A549 (cell line): ENCODE measurements around the gene TMTC2. TPM values are rescaled to one million over a fixed set of nuclear protein-coding genes. Genes with fewer than 3 reads are reported as not detected.

ENCODE experiments used
- ATAC-seq, 2 experiments: fragments of 200-7000 bp in 1 of 2; fragments of >200 bp in 1 of 2; cut with Nextera tagmentation in 1 of 2; cut with Tn5 transposase in 1 of 2; 3 replicates each; pipeline versions ENCODE4 v1.8.0 to v1.9.1; 2018 to 2020; ENCODE audit warnings: mild to moderate bottlenecking in 1 of 2, moderate library complexity in 1 of 2
- CTCF ChIA-PET: fragments of 300-600 bp; sonication (Branson Sonifier 250); formaldehyde crosslinking; extraction: SDS; loops from one replicate; lab custom pipeline; 2021; ENCODE audit warnings: antibody characterized with exemption, inconsistent platforms; lab: Yijun Ruan, JAX
- POLR2A ChIA-PET: fragments of 350-600 bp; formaldehyde crosslinking; extraction: SDS; loops from one replicate; lab custom pipeline; 2021; ENCODE audit warnings: antibody characterized with exemption, inconsistent platforms; lab: Yijun Ruan, JAX
- DNase-seq, 2 experiments: peaks; one replicate each; pipeline versions ENCODE4 v3.0.0 to v3.0.0-alpha.2; 2011 to 2016; ENCODE audit warnings: low read depth in 1 of 2, low spot score in 1 of 2
- FAIRE-seq: peaks from 2 replicates; lab custom pipeline; 2011; peaks lifted over from hg19 to GRCh38; lab: Jason Lieb, UNC
- H3K27ac ChIP-seq, 2 experiments: fragments of >200 bp; sonication (Bioruptor Twin); formaldehyde crosslinking; 3 replicates each; pipeline ENCODE4 v1.5.1; 2016 to 2017
- H3K4me1 ChIP-seq: fragments of >200 bp; sonication (Bioruptor Twin); formaldehyde crosslinking; 3 replicates; pipeline ENCODE4 v1.6.1; 2016
- H3K4me2 ChIP-seq: fragments of >200 bp; sonication (Bioruptor Twin); formaldehyde crosslinking; 3 replicates; pipeline ENCODE4 v1.6.1; 2016
- H3K4me3 ChIP-seq: fragments of >200 bp; sonication (Bioruptor Twin); formaldehyde crosslinking; 3 replicates; pipeline ENCODE4 v1.5.1; 2016
- H3K9me3 ChIP-seq: fragments of >200 bp; sonication (Bioruptor Twin); formaldehyde crosslinking; 3 replicates; pipeline ENCODE4 v1.6.1; 2016
- EHMT2 ChIP-seq: fragments of 200-600 bp; sonication (generic); IDR thresholded peaks from 2 replicates; pipeline ENCODE4 v1.6.1; 2016; ENCODE audit warnings: antibody characterized with exemption, low read depth, mild to moderate bottlenecking, moderate library complexity
- EP300 ChIP-seq, 2 experiments: fragments of >200 bp; sonication (Bioruptor Twin); formaldehyde crosslinking; IDR thresholded peaks; 2 replicates in 1 of 2; 3 replicates in 1 of 2; pipeline ENCODE4 v1.6.1; 2016 to 2017
- ESRRA ChIP-seq: fragments of 150-350 bp; IDR thresholded peaks from 2 replicates; pipeline ENCODE4 v1.6.1; 2014; ENCODE audit warnings: mild to moderate bottlenecking, low read length, borderline replicate concordance
- GATA3 ChIP-seq: IDR thresholded peaks from 2 replicates; pipeline ENCODE4 v1.6.1; 2012; ENCODE audit warnings: borderline replicate concordance
- HOXB13 ChIP-seq: fragments of 250-450 bp; sonication (Bioruptor Pico); IDR thresholded peaks from 2 replicates; pipeline ENCODE4 v1.5.0; 2020; ENCODE audit warnings: low read depth, mild to moderate bottlenecking, moderate library complexity
- JUN ChIP-seq, 2 experiments: fragments of >200 bp; sonication (Bioruptor Twin); formaldehyde crosslinking; IDR thresholded peaks; 2 replicates in 1 of 2; 3 replicates in 1 of 2; pipeline ENCODE4 v1.6.1; 2016 to 2017
- JUNB ChIP-seq: fragments of >200 bp; sonication (Bioruptor Twin); formaldehyde crosslinking; IDR thresholded peaks from 2 replicates; pipeline ENCODE4 v1.6.1; 2016
- KDM1A ChIP-seq: fragments of 200-600 bp; sonication (generic); IDR thresholded peaks from 2 replicates; pipeline ENCODE4 v1.6.1; 2016; ENCODE audit warnings: low read depth, mild to moderate bottlenecking
- KDM5A ChIP-seq: fragments of 200-600 bp; sonication (generic); IDR thresholded peaks from 2 replicates; pipeline ENCODE4 v1.6.1; 2016; ENCODE audit warnings: antibody characterized with exemption, mild to moderate bottlenecking
- MYC ChIP-seq: IDR thresholded peaks from 2 replicates; pipeline ENCODE4 v1.6.1; 2012; ENCODE audit warnings: mild to moderate bottlenecking, inconsistent platforms, low read length, improper control_type of control experiment, borderline replicate concordance
- NFE2L2 ChIP-seq: fragments of 150-350 bp; conservative IDR thresholded peaks from 2 replicates; pipeline ENCODE4 v1.6.1; 2014; ENCODE audit warnings: low read length
- PHF8 ChIP-seq: fragments of 200-600 bp; sonication (generic); IDR thresholded peaks from 2 replicates; pipeline ENCODE4 v1.6.1; 2016; ENCODE audit warnings: low read depth, mild to moderate bottlenecking, antibody characterized with exemption, moderate library complexity, borderline replicate concordance
- POLR2A ChIP-seq: IDR thresholded peaks from 2 replicates; pipeline ENCODE4 v1.6.1; 2012; ENCODE audit warnings: mild to moderate bottlenecking, low read length
- POLR2AphosphoS2 ChIP-seq: conservative IDR thresholded peaks from 2 replicates; pipeline ENCODE4 v1.6.1; 2012; ENCODE audit warnings: low read length, improper control_type of control experiment, inconsistent platforms
- RAD21 ChIP-seq, 2 experiments: fragments of >200 bp in 1 of 2; sonication (Bioruptor Twin) in 1 of 2; formaldehyde crosslinking in 1 of 2; IDR thresholded peaks in 1 of 2; conservative IDR thresholded peaks in 1 of 2; 2 replicates in 1 of 2; 3 replicates in 1 of 2; pipeline ENCODE4 v1.6.1; 2012 to 2018; ENCODE audit warnings: inconsistent platforms in 1 of 2
- ZC3H11A ChIP-seq: fragments of 450-650 bp; IDR thresholded peaks from 2 replicates; pipeline ENCODE4 v1.6.1; 2014; ENCODE audit warnings: antibody characterized with exemption, mild to moderate bottlenecking
- ZNF302 ChIP-seq: fragments of 250-450 bp; sonication (Bioruptor Pico); IDR thresholded peaks from 2 replicates; pipeline ENCODE4 v1.9.0; 2021; ENCODE audit warnings: inconsistent platforms, mild to moderate bottlenecking, moderate library complexity
- ZSCAN20 ChIP-seq: fragments of 250-450 bp; sonication (Bioruptor Pico); IDR thresholded peaks from 2 replicates; pipeline ENCODE4 v1.8.0; 2022; ENCODE audit warnings: mild to moderate bottlenecking, moderate library complexity
- WGBS: methylation state at CpG from one replicate; pipeline ENCODE4 v1.1.6; 2017; ENCODE audit errors: missing lambda C conversion rate; 5-methylcytosine and 5-hydroxymethylcytosine counted together
- polyA minus RNA-seq: library from RNA; depleted of rRNA, polyadenylated mRNA; stranded (reverse); fragments of >200 nt; gene quantifications from 2 replicates; pipeline ENCODE4 v1.2.3, GENCODE V29; 2011; rRNA and poly(A)+ RNA removed
- polyA plus RNA-seq, 4 experiments: library from polyadenylated mRNA; depleted of rRNA in 3 of 4; stranded (reverse); fragments of >200 nt; fragmentation: RNase III in 1 of 4; extraction: RNeasy Plus Mini Kit Qiagen cat#74134 plus additional on column Dnase treatment in 1 of 4; gene quantifications; 2 replicates in 3 of 4; 3 replicates in 1 of 4; pipeline ENCODE4 v1.2.3, GENCODE V29; 2011 to 2017
- TF ChIP-seq, protein P1 (sequence below): fragments of >200 bp; sonication (Bioruptor Twin); formaldehyde crosslinking; IDR thresholded peaks from 3 replicates; pipeline ENCODE4 v1.5.1; 2016
- TF ChIP-seq, protein P2 (sequence below): fragments of >200 bp; sonication (Bioruptor Twin); formaldehyde crosslinking; IDR thresholded peaks from 3 replicates; pipeline ENCODE4 v1.6.1; 2016
- TF ChIP-seq, protein P3 (sequence below): IDR thresholded peaks from 2 replicates; pipeline ENCODE4 v1.6.1; 2012
- TF ChIP-seq, protein P4 (sequence below): fragments of 150-350 bp; IDR thresholded peaks from 2 replicates; pipeline ENCODE4 v1.6.1; 2014; ENCODE audit warnings: low read depth, mild to moderate bottlenecking, low read length
- TF ChIP-seq, protein P5 (sequence below): fragments of 450-650 bp; IDR thresholded peaks from 2 replicates; pipeline ENCODE4 v1.6.1; 2014; ENCODE audit warnings: antibody characterized with exemption

TMTC2 gene
- polyA plus RNA-seq (2011; rRNA removed) (5.3 and 6.7 TPM in 2 replicates), polyA plus RNA-seq (2017; fragmentation: RNase III; extraction: RNeasy Plus Mini Kit Qiagen cat#74134 plus additional on column Dnase treatment) (1.4 to 1.8 TPM (median 1.8 TPM) in 3 replicates), polyA minus RNA-seq (9.3 and 13.3 TPM in 2 replicates)
- 0.69 and 0.70 TPM in 2 replicates for polyA plus RNA-seq (2012; cell fraction: cytosol; rRNA removed)
- polyA plus RNA-seq (2012; cell fraction: nucleus; rRNA removed): 1.2 and 1.8 TPM in 2 replicates

DNA sequence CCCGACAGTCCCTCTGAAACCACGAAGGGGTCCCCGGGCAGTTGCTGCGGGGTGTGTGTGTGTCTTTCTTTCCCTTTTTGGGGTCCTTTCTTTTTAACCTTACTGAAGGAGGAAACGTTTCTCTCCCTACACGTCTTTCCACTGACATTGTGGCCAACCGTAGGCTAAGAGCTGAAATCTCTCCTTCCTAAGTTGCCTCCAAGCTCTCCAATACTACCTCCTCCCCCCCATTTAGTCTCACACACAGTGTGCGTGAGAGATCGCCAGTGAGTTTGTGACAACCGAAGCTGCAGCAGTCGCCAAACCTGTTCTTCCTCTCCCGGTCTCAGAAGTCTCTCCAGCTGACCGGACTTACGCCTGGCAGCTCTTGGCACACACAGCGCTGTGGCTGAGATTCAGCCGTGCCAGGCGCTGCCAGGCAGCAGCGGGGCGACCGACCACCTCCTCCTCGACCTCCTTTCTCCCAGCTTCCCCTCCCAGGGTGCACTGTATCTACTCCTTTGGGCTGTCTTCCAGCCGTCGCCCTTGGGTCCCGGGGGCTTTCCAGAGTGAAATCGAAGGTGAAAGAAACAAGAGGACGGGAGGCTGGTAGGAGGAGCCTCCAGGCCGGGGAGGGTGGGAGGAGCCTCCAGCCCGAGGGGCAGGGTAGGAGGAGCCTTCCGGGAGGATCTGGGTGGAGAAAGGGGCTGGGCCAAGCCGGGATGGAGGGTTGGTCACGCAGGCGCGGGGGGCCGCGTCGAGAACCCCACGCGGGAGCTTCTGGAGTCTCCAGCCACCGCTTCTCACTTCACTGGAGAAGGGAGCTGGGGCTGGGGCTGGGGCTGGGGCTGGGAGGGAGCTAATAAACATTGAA lies at the start of gene TMTC2:
Gene TMTC2, plus strand, starts transcription at position 739 of the 853 bp plus-strand sequence.
- Histone ChIP-seq H3K9me3 (no peaks in the 10 kb centered on the region), H3K4me1 (peaks cover 24% of the 10 kb centered on the region), H3K27ac (peak within 1 kb of the TSS; percentile 73 to 92), H3K4me2 (peak within 1 kb of the TSS; percentile 85)
- under 1% methylated on average over 21 of the region's 39 CpGs for WGBS
- CTCF ChIA-PET: interaction anchor here (0.5 to 3.7 kb wide), 76 partner anchors 9 to 1821 kb away, joined by 3 to 27 read pairs (median 4); partner anchors contain the start of genes CCDC59 and METTL25
- TF ChIP-seq, protein P1, sequence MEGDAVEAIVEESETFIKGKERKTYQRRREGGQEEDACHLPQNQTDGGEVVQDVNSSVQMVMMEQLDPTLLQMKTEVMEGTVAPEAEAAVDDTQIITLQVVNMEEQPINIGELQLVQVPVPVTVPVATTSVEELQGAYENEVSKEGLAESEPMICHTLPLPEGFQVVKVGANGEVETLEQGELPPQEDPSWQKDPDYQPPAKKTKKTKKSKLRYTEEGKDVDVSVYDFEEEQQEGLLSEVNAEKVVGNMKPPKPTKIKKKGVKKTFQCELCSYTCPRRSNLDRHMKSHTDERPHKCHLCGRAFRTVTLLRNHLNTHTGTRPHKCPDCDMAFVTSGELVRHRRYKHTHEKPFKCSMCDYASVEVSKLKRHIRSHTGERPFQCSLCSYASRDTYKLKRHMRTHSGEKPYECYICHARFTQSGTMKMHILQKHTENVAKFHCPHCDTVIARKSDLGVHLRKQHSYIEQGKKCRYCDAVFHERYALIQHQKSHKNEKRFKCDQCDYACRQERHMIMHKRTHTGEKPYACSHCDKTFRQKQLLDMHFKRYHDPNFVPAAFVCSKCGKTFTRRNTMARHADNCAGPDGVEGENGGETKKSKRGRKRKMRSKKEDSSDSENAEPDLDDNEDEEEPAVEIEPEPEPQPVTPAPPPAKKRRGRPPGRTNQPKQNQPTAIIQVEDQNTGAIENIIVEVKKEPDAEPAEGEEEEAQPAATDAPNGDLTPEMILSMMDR: no peak
- TF ChIP-seq EP300 (IDR thresholded peaks at IDR 0.05) (no peak), GATA3 (0 out of 2 replicates have a peak, but pooled peaks have one; percentile 25), ZNF302 (CRISPR knock-in tag) (no peak), POLR2A (peak; percentile 37), PHF8 (peak; percentile 38; the same call in 1 of the 2 replicates), JUN (IDR thresholded peaks at IDR 0.05) (peak in 1 of 2 experiments; percentile 67; a peak in 3 of 5 replicates)
- TF ChIP-seq, protein P2, sequence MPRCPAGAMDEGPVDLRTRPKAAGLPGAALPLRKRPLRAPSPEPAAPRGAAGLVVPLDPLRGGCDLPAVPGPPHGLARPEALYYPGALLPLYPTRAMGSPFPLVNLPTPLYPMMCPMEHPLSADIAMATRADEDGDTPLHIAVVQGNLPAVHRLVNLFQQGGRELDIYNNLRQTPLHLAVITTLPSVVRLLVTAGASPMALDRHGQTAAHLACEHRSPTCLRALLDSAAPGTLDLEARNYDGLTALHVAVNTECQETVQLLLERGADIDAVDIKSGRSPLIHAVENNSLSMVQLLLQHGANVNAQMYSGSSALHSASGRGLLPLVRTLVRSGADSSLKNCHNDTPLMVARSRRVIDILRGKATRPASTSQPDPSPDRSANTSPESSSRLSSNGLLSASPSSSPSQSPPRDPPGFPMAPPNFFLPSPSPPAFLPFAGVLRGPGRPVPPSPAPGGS: 0 out of 3 replicates have a peak, but pooled peaks have one; percentile 62
- TF ChIP-seq, protein P3, sequence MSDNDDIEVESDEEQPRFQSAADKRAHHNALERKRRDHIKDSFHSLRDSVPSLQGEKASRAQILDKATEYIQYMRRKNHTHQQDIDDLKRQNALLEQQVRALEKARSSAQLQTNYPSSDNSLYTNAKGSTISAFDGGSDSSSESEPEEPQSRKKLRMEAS: peak; percentile 54; the same call in 1 of the 2 replicates
- TF ChIP-seq, all 56 proteins: peak for 6
- ATAC-seq (peak; percentile 89 to 96), FAIRE-seq (no peak), DNase-seq (peak; percentile 89 to 96)
- H3K4me3 ChIP-seq: peak within 1 kb of the TSS; percentile 85
- POLR2A ChIA-PET: interaction anchor here (0.6 to 1.7 kb wide), 3 partner anchors 146 to 1710 kb away, joined by 3 to 7 read pairs (median 4); partner anchors contain the start of genes CCDC59 and METTL25

DNA sequence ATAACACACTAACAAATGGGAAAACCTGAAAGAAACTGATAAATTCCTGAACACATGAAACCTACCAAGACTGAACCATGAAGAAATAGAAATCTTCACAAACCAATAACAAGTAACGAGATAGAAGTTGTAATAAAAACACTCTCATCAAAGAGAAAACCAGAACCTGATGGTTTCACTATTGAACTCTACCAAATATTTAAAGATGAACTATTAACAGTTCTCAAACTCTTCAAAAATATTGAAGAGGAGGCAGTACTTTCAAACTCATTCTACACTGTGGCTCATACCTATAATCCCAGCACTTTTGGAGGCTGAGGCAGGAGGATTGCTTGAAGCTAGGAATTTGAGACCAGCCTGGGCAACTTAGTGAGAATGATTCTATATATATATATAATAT lies 48.4 kb upstream of the TMTC2 start:
- WGBS: 83% methylated on average over 1 of the region's 1 CpG
- no peak overlapping the region for H3K27ac ChIP-seq
- ATAC-seq (no peak), DNase-seq (no peak), FAIRE-seq (no peak)
- ChIA-PET POLR2A (no interaction called here), CTCF (no interaction called here)
- H3K4me3 ChIP-seq: no peak overlapping the region
- TF ChIP-seq MYC: no peak
- TF ChIP-seq, protein P4, sequence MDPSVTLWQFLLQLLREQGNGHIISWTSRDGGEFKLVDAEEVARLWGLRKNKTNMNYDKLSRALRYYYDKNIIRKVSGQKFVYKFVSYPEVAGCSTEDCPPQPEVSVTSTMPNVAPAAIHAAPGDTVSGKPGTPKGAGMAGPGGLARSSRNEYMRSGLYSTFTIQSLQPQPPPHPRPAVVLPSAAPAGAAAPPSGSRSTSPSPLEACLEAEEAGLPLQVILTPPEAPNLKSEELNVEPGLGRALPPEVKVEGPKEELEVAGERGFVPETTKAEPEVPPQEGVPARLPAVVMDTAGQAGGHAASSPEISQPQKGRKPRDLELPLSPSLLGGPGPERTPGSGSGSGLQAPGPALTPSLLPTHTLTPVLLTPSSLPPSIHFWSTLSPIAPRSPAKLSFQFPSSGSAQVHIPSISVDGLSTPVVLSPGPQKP: no peak
- TF ChIP-seq KDM5A: no peak
- no peak for TF ChIP-seq KDM1A
- TF ChIP-seq POLR2AphosphoS2: no peak
- TF ChIP-seq, protein P5, sequence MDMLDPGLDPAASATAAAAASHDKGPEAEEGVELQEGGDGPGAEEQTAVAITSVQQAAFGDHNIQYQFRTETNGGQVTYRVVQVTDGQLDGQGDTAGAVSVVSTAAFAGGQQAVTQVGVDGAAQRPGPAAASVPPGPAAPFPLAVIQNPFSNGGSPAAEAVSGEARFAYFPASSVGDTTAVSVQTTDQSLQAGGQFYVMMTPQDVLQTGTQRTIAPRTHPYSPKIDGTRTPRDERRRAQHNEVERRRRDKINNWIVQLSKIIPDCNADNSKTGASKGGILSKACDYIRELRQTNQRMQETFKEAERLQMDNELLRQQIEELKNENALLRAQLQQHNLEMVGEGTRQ: no peak
- TF ChIP-seq EHMT2: no peak
- no peak for TF ChIP-seq JUNB
- TF ChIP-seq ZNF302 (CRISPR knock-in tag): no peak
- TF ChIP-seq ZC3H11A: no peak
- no peak for TF ChIP-seq RAD21 (conservative IDR thresholded peaks at IDR 0.05 in 1 of 2, IDR thresholded peaks at IDR 0.05 in 1 of 2)
- no peak for TF ChIP-seq NFE2L2
- TF ChIP-seq ESRRA: no peak
- TF ChIP-seq ZSCAN20: no peak
- no peak for TF ChIP-seq HOXB13 (CRISPR knock-in tag)
- no peak overlapping the region for H3K4me2 ChIP-seq
- 0 out of 3 replicates have a peak, but pooled peaks cover 7% of the 10 kb centered on the region for H3K4me1 ChIP-seq
- H3K9me3 ChIP-seq: no peaks in the 10 kb centered on the region; the same call in 2 of the 3 replicates
